Right lobe of liver (tissue), 4 donors: ENCODE data around the gene TBC1D1.

Experiments used
- CTCF ChIP-seq, 4 donors: fragments of 200-600 bp in 3 of 4; fragments of 450-650 bp in 1 of 4; IDR thresholded peaks; one replicate each; pipeline versions ENCODE4 v1.5.1 to v1.8.0; 2016 to 2022; ENCODE audit warnings: antibody characterized with exemption in 4 of 4, mild to moderate bottlenecking in 2 of 4
- POLR2A ChIP-seq: fragments of 450-650 bp; IDR thresholded peaks from one replicate; pipeline ENCODE4 v1.6.1; 2017; ENCODE audit warnings: antibody characterized with exemption, mild to moderate bottlenecking
- donor health status: DM: no; HTN: no; CAD: no.
- donor health status: DM: no; HTN: no; CAD: no.
- donor health status: DM: no; HTN: yes; CAD: no.

DNA sequence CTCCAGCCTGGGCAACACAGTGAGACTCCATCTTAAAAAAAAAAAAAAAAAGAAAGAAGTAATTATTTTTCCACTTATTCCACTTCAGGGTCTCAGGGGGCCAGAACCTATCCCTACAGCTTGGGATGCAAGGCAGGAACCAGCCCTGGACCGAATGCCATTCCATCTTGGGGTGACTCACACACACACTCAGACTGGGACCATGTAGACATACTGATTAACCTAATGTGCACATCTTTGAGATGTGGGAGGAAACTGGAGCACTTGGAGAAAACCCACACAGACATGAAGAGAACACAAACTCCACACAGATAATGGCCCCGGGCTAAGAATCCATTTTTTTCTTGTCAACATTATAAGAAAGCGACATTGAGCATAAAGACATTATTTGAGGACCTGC lies 201.8 kb downstream of the TBC1D1 start:
- TF ChIP-seq POLR2A (no peak), CTCF (IDR thresholded peaks at IDR 0.05) (no peak)
